Cortex of kidney (tissue), 1 donor: ENCODE data around the gene ENTREP1.

ENCODE experiments used
- DNase-seq: peaks from one replicate; lab custom pipeline; 2025; lab: John Stamatoyannopoulos, UW

The ENTREP1 gene

GRCh38 chr9:69319324-69320025 lies 5.5 kb upstream of the ENTREP1 start:
- no peak for DNase-seq

- DNase-seq, result no peak
Measured at GRCh38 chr9:69322256-69322655, 2.8 kb upstream of the ENTREP1 start.

- no peak for DNase-seq
Measured at GRCh38 chr9:69323861-69324260, 1.2 kb upstream of the ENTREP1 start.

- DNase-seq, result no peak
Measured at GRCh38 chr9:69325409-69326212, 596 bp downstream of the ENTREP1 start.

GRCh38 chr9:69326261-69326660 lies 1.2 kb downstream of the ENTREP1 start:
- DNase-seq, result no peak

- DNase-seq, result no peak
Measured at GRCh38 chr9:69330580-69330979, 5.6 kb downstream of the ENTREP1 start.

- no peak for DNase-seq
Measured at GRCh38 chr9:69331444-69331843, 6.4 kb downstream of the ENTREP1 start.

- no peak for DNase-seq
Measured at GRCh38 chr9:69332067-69332685, 7.2 kb downstream of the ENTREP1 start.

GRCh38 chr9:69333716-69334115 lies 8.7 kb downstream of the ENTREP1 start:
- DNase-seq, result no peak

- DNase-seq, result no peak
Measured at GRCh38 chr9:69334317-69334716, 9.3 kb downstream of the ENTREP1 start.

- DNase-seq, result no peak
Measured at GRCh38 chr9:69339620-69340019, 14.6 kb downstream of the ENTREP1 start.

- no peak for DNase-seq
Measured at GRCh38 chr9:69340631-69341030, 15.6 kb downstream of the ENTREP1 start.

- no peak for DNase-seq
Measured at GRCh38 chr9:69342769-69343168, 17.8 kb downstream of the ENTREP1 start.

GRCh38 chr9:69344459-69344858 lies 19.4 kb downstream of the ENTREP1 start:
- no peak for DNase-seq

- no peak for DNase-seq
Measured at GRCh38 chr9:69346596-69347390, 21.8 kb downstream of the ENTREP1 start.

- DNase-seq, result no peak
Measured at GRCh38 chr9:69347607-69348006, 22.6 kb downstream of the ENTREP1 start.

GRCh38 chr9:69351227-69351626 lies 26.2 kb downstream of the ENTREP1 start:
- no peak for DNase-seq

- DNase-seq, result no peak
Measured at GRCh38 chr9:69355232-69355631, 30.2 kb downstream of the ENTREP1 start.

GRCh38 chr9:69357030-69357775 lies 32.2 kb downstream of the ENTREP1 start:
- no peak for DNase-seq

GRCh38 chr9:69357821-69358220 lies 32.8 kb downstream of the ENTREP1 start:
- no peak for DNase-seq

- DNase-seq, result no peak
Measured at GRCh38 chr9:69363191-69363590, 38.2 kb downstream of the ENTREP1 start.
